ENCODE results near the gene OR1S2.

The OR1S2 gene

DNA sequence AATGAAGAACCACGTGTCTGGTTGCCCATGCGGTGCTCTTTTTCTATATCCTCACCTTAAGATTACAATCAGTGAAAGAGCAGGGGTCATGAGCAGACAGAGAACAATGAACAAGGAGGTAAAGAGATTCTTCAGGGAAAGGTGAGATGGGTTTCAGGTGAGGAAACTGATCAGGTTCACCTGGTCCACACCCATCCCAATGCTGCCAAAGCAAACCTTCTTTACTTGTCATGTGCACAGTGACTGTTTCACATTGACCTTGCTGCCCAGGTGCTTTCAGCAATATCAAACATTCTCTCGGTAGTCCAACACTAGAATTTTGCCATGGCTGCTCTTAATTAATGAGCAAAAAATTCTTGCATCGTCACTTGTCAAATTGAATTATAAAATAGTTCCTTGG lies 39.6 kb downstream of the OR1S2 start:
- Histone ChIP-seq H3K79me1 (ENCODE audit: low read length) (no peaks in the 10 kb centered on the region), H3K4me2 (ENCODE audit: low read length) (no peak overlapping the region), H3K14ac (ENCODE audit: low read length) (no peak overlapping the region), H3K9ac (ENCODE audit: low read length) (no peak overlapping the region), H2BK12ac (ENCODE audit: low read length) (no peak overlapping the region), H3K4ac (ENCODE audit: low read depth, low read length) (no peak overlapping the region), H4K8ac (ENCODE audit: low read depth, low read length) (no peak overlapping the region), H3K27ac (ENCODE audit: low read depth, low read length) (no peak overlapping the region), H2AK5ac (ENCODE audit: low read length) (no peak overlapping the region), H2BK5ac (ENCODE audit: low read depth, low read length, poor library complexity) (no peak overlapping the region), H3K27me3 (ENCODE audit: insufficient read depth, low read length) (no peaks in the 10 kb centered on the region), H3K23ac (ENCODE audit: low read length) (no peak overlapping the region), H3K4me1 (ENCODE audit: control insufficient read depth in 1 of 2, insufficient read depth in 2 of 2, low read length in 2 of 2) (no peaks in the 10 kb centered on the region), H3K9me3 (ENCODE audit: insufficient read depth, low read depth, low read length) (no peaks in the 10 kb centered on the region), H2BK120ac (ENCODE audit: insufficient read depth, low read length, poor library complexity) (no peak overlapping the region), H3K18ac (ENCODE audit: low read length) (no peak overlapping the region), H3K79me2 (ENCODE audit: control insufficient read depth, insufficient read depth, low read length, poor library complexity) (no peaks in the 10 kb centered on the region), H2AFZ (ENCODE audit: insufficient read depth, low read length, poor library complexity) (no peak overlapping the region), H4K91ac (ENCODE audit: low read depth, low read length) (no peak overlapping the region), H3K4me3 (ENCODE audit: low read depth, low read length) (no peak overlapping the region), H4K12ac (ENCODE audit: low read depth, low read length) (no peak overlapping the region), H3K36me3 (ENCODE audit: control insufficient read depth in 1 of 2, insufficient read depth in 2 of 2, low read length in 2 of 2) (no peaks in the 10 kb centered on the region)
- no peak for DNase-seq
- WGBS (ENCODE audit: extremely low coverage, insufficient coverage, insufficient read length) = no CpG with 5 or more reads among the region's 4 CpGs
